HG03139 (cell line): Measurements from ENCODE around the gene SPARC.

Source experiments
- ATAC-seq: cut with Tn5 transposase; IDR thresholded peaks from one replicate; pipeline ENCODE4 v1.9.1; 2021; ENCODE audit not compliant: unreplicated experiment

The SPARC gene

DNA sequence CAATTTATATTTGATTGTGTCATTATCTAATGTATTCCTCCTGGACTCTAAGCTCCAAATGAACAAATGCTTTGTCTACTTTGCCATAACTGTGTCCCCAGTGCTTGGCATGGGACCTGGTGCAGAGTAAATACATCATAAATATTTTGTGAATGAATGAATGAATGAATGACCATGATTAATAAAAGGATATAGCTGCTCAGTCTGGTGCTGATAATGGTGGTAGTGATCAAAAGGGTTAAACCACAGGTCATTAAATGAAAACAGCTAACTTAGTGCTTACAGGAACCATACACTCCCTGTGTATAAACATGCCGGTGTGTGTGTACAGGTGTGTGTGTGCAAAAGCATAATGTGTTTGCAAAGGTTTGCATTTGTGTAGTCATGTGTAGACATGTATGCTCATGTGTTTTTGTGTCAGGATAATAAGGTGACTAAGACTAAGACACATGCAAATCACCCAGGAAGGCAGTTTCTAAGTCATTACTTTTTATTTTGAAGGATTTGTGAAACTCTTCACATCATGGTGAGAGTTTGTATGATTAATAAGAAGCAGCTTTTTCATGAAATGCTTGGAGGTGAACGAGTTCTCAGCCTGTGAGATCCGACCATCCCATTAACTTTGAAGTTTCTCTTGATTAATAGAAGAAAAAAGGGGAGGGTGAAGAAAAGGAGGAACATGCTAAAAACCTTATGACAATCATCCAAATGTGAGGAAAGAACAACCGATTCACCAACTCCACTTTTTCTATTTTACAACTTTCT is 24.6 kb downstream of the SPARC start:
- ATAC-seq, result peak; percentile 51

DNA sequence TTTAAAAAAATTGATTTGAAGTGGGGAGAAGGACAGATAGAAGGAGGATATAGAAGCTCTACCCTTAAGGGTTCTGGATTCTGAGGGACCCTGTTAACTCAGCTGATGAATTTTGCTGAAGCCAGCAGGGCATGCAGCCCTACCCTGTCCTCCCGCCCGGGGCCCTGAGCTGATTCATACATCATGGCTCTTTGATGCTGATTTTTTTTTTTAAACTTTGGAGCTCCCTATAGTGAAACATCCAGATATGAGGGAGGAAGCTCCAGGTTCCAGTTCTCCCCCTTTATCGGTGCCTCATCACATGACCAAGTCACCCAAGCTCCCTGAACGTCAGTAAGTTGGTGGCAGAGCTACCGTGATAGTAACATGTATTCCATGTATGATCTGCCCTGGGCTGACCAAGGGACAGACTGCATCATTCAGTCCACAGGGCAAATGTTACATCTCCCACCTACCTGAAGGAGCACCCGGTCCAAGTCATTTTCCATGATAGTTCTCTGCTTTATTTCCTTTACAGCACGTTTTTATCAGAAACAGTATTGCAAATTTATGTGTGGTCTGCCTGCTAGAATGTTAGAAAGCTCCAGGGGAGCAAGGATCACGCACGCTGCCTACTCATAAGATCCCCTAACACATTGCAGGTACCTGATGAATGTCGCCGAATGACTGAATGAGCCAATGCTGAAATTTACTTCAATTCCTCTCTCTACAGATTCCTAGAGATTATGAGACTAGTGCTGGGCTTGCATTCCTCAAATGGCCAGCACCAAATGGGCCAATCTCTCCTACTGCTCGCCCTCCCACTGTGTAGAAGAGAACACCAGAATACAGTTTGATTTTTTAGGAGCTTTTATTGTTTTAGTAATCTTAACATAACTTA is 25.9 kb downstream of the SPARC start:
- no peak for ATAC-seq

DNA sequence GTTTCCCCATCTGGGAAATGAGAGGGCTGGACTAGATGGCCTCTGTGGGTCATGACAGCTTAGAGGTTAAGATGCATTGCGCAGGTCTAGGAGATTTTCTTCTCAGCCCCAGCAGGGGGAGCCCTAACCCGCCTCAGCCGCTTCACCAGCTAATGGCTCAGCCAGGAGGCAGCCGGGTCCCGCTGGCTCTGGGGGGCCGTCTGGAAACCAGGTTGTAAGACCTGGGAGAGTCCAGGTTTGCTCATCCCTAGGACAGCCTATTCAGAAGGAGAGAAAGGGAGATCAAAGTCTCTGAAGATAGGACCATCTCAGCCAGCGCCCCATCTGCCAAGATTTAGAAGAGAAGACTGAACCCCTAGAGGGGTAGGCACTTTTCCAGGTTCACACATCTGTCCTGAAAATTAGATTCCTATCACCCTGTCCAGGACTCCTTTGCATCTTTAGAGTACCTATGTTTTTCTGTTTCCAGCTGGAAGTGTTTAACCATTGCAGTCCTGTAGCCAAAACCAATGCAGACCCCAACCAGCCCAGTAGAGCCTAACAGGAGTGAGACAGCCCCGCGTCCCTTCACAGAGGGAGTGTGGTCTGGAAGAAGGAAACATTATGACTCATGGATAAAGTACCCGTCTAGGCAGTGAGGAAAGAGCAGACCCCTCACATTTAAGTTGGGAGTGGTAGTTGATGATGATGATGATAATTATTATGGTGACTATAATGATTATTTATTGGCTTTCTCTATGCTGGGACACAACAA is 27.5 kb downstream of the SPARC start:
- ATAC-seq, result peak; percentile 49

DNA sequence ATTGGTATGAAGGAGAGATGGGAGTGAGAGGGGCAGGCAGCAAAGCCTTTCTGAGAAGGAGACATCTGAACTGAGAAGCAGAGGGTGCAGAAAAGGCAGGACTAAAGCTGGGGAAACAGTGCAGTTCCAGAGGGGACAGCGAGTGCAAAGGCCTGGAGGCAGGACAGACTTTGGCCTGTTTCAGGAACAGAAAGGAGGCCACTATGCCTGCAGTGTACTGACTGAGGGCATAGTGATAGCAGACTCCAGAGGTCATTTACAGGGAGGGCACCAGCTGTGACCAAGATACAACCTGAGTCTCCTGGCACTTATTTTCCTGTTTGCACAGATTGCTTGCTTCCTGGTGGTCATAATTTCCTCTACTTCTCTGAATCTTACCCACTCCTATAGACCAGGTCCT is 29.6 kb downstream of the SPARC start:
- no peak for ATAC-seq

DNA sequence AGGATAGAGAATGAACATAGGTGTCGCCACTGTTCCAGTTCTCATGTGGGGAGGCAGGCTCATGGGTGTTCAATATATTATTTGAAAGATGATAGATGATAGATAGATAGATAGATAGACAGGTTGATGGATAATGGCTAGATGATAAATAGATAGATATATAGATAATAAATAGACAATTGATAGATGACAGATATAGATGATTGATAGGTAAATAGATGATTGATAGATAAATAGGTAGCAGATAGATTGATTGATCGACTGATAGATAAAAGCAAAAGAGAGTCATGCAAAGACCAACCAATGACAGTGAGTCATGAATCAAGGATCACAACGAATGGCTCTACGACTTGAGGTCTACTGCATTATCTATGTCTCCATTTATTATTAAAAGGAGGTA is 30.4 kb downstream of the SPARC start:
- no peak for ATAC-seq

DNA sequence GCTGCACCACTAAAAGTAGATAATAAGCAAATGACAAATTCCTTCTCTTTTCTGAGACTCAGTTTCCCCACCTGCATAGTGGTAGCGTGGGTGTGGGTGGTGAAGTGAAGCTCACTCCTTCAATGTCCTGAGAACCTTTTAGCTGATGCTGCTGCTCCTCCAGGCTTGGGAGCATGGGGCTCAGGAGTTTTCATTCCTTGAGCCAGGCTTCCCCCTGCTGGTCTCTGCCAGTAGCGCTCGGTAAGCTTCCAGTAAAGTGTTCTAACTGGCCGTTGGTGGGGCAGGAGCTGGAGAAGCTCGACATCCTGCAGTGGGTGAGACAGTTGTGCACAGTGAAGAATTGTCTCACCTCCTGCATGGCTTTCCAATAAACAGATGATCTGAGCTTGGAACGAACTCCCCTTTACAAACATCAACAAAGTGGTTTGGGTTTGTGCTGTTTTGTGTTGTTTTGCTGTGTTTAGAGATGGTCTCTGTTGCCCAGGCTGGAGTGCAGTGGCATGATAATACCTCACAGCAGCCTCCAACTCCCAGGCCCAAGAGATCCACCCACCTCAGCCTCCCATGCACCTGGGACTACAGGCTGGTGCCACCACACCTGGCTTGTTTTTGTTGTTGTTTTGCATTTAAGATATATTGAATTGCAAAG is 34.6 kb downstream of the SPARC start:
- ATAC-seq, result peak; percentile 96

DNA sequence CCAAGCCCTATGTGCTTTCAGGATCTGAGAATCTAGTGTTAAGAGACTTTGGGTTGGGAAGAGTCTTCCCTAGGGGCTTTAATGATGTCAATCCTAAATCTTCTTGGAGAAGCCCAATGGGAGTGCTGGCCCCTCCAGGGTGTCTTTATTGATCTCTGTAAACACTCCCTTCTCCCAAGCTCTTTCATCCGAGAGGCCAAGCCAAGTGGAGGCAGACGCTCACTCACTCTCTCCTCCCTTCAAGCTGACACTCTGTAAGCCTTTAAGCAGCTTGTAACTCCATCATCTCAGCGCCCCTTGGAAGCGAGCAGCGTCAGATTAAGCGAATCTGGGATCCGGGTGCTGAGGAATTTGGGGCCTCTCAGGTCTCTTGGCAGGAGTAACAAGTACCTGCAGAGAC is 37.7 kb downstream of the SPARC start:
- no peak for ATAC-seq

DNA sequence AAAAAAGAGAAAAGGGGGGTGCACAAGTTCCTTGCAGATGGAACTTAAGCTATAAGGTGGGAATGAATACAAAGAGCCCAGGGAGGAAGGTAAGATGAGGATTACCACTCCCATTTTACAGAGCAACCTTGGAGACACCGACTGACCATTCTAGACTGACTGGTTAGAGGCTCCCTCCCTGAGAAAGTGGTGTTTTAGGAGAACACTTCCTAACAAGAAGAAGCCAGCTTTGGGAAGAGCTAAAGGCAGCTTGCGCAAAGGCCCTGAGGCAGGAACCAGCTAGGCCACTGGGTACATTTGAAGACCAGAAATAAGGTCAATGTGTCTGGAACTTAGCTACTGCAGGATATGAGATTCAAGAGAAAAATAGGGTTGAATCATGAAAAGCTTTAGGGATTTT is 38.6 kb downstream of the SPARC start:
- no peak for ATAC-seq

DNA sequence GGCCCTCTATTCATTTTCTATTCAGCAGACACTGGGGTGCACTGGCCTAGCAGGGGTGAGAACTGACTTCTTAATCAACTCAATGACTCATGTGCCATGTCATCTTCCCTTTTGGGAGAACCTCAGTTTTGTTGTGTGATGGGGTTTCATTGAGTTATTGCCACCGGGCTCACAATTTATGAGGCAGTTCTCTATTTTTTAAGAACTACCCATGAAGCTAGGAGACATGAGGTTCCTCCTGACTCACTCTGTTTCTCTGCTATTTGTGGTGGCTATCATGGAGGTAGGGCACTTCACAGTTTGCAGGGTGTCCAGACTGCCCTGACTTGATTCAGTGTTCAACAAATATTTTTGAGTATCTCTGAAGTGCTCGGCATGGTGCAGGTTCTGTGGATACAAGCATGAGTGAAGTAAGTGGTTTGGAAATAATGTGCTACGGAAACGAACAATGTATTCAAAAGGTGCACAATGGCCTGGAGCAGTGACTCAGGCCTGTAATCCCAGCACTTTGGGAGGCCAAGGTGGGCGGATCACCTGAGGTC is 39.3 kb downstream of the SPARC start:
- no peak for ATAC-seq

DNA sequence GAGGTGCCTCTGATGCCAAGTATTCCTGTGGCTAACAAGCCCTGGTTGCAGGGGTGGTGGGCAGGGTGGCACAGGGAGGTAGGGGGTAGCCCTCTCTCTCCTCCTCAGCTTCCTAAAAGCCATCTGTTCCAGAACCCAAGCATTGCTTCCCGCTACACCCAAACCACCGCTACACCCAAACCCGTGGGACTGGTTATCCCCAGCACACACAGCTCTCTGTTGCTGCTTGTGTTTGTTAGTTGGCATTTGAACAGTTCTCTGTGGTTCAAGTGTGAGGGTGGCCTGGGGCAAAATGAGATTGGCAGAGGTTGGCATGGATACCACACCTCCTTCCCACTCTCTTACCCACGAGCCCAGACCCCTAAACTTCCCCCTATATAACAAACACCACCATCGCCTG is 40.4 kb downstream of the SPARC start:
- ATAC-seq, result no peak

DNA sequence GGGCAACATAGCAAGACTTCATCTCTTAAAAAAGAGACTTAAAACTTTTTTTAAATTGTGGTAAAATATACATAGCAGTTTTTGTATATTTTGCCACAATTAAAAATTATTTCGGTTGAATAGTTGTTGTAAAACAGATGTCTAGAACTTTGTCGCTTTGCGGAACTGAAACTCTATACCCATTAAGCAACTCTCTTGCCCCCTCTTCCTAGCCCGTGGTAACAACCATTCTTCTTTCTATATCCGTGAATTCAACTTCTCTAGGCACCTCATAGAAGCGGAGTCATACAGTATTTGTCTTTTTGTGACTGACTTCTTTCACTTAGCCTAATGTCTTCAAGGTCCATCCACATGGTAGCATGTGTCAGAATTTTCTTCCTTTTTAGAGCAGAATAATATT is 43.3 kb downstream of the SPARC start:
- ATAC-seq, result no peak

DNA sequence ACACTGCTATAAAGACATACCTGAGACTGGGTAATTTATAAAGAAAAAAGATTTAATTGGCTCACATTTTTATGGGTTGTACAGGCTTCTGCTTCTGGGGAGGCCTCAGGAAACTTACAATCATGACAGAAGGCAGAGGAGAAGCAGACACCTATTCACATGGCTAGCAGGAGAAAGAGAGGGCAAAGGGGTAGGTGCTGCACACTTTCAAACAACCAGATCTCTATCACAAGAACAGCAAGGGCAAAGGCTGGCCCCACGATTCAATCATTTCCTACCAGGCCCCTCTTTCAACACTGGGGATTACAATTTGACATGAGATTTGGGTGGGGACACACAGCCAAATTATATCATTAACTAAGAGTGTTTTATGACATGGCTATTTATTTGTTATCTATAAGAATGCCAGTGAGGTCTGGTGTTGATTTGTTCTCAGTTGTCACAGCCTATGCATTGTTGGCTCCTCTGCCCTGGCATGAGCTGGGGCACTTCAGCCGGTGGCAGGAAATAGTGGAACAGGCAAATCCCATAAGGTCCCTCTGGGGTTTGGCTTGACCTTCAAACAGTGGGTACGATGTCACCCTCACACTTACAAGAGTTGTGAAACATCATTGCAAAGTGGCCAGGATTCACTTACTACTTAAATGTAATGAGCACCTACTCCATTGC is 44.1 kb downstream of the SPARC start:
- no peak for ATAC-seq

DNA sequence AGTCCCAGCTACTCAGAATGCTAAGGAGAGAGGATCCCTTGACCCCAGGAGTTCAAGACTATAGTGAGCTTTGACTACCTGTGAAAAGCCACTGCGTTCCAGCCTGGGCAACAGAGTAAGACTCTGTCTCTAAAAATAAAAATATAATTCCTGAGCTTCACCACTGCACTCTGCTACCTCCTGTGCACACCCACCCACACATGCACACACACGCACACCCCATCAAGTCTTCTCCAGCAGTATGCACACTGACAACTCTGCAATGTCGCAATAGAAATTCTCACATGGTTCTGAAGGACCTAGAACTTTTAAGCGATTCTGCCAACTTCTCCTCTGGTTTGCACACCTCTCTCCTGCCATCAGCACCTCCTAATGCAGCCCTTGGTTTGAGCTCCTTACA is 48.1 kb downstream of the SPARC start:
- no peak for ATAC-seq

DNA sequence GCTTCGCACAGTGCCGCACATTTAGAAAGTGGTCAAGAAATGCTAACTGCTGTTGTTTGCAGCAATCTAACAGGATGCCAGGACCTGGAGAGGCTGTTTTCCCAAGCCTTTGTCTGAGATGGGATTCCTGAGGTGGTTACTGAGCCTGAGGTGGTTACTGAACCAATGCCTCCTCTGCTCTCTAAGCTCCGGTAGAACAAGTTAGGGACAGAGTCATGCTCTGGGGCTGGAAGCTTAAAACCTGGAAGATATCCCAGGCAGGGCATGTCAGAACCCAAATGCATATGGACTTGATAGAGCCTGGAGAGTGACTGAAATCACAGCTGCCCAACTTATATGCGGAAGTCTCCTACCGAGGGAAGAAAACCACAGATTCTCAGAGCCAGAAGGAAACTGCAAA is 49.0 kb downstream of the SPARC start:
- no peak for ATAC-seq

DNA sequence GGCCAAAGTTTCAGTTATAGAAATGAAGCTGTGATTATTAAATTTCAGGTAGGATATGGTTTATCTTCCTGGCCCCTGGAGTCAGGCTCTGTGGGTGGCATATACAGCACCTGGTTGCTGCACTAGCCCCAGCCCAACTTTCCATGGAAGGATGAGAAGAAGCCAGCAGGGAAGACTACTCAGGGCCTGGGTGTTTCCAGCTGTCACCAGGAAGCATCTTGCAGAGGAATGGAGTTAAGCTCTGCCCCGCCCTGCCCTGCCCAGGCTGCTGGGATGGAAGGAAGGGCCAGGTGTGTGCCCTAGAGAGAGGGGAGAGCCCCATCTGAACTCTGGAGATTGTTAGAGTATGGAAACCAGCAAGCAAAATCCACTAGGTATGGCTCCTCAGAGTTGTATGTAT is 52.8 kb downstream of the SPARC start:
- no peak for ATAC-seq

DNA sequence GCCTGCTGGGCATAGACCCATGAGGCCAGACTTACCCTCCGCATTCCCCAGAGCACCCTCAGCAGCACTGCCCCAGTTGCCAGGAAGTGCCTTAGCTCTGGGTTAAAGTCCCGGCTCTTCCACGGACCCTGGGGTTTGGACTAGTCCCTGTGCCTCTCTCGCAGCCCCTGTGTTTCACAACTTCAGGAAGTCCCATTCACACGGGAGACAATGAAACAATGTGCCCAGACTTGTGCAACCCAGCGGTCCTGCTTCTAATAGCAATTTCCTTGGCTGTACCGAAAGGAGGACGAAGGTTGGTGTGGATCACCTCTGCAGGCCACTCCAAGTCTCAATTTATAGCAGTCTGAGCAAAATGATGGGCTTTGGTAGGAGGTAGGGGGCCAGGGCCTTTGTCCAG is 53.8 kb downstream of the SPARC start:
- no peak for ATAC-seq

DNA sequence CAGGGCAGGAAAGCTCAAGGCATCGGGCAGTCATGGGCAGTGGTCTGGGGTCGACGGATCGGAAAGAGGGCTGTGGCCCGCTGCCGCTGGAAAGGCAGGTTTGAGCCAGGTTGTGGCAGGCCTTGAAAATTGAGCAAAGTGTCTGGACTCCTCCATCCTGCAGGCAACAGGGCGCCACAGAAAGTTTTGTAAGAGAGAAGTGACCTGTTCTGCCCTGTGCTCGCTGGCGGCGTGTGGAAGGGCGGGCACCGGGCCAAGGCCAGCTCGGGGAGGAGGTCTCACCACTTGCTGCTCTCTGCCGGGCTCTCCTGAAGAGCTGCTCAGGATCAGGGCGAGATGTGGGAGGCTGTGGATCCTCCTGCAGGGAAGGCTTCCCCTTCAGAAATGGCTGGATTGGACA is 54.2 kb downstream of the SPARC start:
- no peak for ATAC-seq

DNA sequence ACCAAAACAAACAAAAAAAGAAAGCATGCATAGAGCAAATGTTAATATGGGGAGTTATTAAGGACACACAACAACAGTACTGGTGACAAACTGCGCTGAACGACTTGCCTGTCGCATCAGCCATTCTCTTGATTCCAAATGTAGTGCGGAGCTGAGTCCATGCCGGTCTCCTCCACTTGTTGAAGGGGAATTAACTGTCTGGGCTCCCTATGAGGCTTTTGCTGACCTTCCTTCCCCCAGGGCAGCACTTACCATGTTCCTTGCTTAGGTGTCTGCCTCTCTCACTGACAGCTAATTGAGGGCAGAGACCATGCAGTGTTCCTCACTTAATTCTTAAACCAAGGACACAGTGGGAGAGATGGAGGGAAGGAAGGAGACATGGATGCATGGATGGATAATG is 54.8 kb downstream of the SPARC start:
- no peak for ATAC-seq

DNA sequence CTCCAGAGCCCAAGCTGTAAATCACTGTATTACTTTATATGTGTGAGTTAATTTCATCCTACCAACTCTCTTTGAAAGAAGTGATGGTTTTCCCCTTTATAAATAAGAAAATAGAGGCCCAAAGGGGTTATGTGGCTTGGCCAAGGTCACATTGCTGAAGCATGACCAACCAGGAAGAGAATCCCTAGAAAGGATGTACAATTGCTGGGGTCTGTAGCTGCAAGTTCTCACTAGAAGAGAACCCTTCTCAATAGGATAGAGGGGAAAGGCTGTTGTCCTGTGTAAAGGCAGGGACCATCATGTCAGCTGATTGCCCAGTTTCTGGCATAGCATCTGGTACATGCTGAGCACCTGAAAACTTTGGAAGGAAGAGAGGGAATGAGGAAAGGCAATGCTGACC is 56.6 kb downstream of the SPARC start:
- ATAC-seq, result no peak

DNA sequence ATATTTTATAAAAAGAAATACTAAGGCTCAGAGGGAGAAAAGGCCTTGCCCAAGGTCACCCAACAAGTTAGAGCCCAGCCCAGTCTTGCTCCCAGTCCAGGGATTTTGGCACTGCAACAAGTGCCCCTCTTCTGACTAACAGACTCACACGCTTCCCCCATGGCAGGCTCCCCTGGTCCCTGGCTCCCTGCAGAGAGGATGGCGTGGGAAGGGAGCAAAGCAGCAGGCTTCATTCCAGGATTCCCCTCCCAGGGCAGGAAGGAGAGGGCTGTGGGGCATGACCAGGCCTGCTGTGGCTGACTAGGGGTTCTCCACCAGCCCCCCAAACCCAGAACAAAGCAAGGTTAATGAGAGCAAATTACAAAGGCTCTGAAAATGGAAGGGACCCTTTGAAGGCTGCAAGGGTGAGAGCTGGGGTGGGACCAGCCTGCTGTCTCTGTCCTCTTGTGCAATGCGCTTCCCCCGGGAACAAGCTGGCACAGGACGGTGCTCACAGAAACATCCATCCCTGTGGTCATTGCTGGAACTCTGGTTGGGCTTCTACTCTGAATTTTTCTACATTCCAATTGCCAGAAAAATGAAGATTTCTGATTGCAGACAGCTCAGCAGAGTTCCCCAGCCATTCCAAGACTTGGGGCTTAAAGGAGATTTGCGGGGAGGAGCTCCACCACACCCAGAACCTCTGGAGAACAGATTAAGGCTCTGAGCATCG is 58.4 kb downstream of the SPARC start:
- no peak for ATAC-seq
